BE2C (cell line): ENCODE measurements around the gene MRPS12.

Experiments used
- DNase-seq: peaks from one replicate; pipeline ENCODE4 v3.0.0-alpha.2; 2020
- H3K27me3 ChIP-seq: fragments of 250-450 bp; sonication (Bioruptor Pico); 2 replicates; pipeline ENCODE4 v1.5.1; 2020; ENCODE audit warnings: mild to moderate bottlenecking
- H3K36me3 ChIP-seq: fragments of 250-450 bp; sonication (Bioruptor Pico); 2 replicates; pipeline ENCODE4 v1.5.1; 2020; ENCODE audit warnings: mild to moderate bottlenecking
- H3K4me1 ChIP-seq: fragments of 250-450 bp; sonication (Bioruptor Pico); 2 replicates; pipeline ENCODE4 v1.5.1; 2020
- H3K4me3 ChIP-seq: 2 replicates; pipeline ENCODE4 v1.5.1; 2011; ENCODE audit warnings: low read depth, low read length
- H3K9me3 ChIP-seq: fragments of 250-450 bp; sonication (Bioruptor Pico); 2 replicates; pipeline ENCODE4 v1.5.1; 2020
- TF ChIP-seq, protein P1 (sequence below): IDR thresholded peaks from 2 replicates; pipeline ENCODE4 v1.5.1; 2012; ENCODE audit warnings: mild to moderate bottlenecking, low read depth, low read length

MRPS12 gene

DNA sequence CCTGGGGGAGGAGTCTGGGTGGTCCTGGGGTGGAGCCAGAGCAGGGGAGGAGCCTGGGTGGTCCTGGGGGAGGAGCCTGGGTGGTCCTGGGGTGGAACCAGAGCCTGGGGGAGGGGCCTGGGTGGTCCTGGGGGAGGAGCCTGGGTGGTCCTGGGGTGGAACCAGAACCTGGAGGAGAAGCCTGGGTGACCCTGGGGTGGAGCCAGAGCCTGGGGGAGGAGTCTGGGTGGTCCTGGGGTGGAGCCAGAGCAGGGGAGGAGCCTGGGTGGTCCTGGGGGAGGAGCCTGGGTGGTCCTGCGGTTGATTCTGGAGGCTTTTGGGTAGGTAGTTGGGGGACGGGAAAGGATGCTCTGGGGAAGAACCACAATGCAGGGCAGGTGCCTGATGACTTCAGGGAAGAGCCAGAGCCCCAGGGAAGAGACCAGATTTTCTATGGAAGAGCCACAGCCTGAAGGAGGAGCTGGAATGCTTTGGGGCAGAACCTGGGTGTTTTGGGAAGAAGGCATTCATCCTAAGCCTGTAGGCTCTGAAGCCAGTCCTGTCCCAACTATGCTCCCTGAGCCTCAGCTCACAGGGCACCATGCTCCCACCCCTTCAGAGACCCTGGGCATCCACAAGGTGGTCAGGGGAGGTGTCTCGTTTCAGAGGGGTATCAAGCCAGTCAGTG lies 15.0 kb downstream of the MRPS12 start:
- TF ChIP-seq, protein P1, sequence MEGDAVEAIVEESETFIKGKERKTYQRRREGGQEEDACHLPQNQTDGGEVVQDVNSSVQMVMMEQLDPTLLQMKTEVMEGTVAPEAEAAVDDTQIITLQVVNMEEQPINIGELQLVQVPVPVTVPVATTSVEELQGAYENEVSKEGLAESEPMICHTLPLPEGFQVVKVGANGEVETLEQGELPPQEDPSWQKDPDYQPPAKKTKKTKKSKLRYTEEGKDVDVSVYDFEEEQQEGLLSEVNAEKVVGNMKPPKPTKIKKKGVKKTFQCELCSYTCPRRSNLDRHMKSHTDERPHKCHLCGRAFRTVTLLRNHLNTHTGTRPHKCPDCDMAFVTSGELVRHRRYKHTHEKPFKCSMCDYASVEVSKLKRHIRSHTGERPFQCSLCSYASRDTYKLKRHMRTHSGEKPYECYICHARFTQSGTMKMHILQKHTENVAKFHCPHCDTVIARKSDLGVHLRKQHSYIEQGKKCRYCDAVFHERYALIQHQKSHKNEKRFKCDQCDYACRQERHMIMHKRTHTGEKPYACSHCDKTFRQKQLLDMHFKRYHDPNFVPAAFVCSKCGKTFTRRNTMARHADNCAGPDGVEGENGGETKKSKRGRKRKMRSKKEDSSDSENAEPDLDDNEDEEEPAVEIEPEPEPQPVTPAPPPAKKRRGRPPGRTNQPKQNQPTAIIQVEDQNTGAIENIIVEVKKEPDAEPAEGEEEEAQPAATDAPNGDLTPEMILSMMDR = no peak
- H3K4me1 ChIP-seq = no peaks in the 10 kb centered on the region
- H3K9me3 ChIP-seq = no peaks in the 10 kb centered on the region
- peak; percentile 24 for DNase-seq
- H3K27me3 ChIP-seq = no peaks in the 10 kb centered on the region
- no peak overlapping the region for H3K4me3 ChIP-seq
- peaks cover 5% of the 10 kb centered on the region; the same call in 1 of the 2 replicates for H3K36me3 ChIP-seq

DNA sequence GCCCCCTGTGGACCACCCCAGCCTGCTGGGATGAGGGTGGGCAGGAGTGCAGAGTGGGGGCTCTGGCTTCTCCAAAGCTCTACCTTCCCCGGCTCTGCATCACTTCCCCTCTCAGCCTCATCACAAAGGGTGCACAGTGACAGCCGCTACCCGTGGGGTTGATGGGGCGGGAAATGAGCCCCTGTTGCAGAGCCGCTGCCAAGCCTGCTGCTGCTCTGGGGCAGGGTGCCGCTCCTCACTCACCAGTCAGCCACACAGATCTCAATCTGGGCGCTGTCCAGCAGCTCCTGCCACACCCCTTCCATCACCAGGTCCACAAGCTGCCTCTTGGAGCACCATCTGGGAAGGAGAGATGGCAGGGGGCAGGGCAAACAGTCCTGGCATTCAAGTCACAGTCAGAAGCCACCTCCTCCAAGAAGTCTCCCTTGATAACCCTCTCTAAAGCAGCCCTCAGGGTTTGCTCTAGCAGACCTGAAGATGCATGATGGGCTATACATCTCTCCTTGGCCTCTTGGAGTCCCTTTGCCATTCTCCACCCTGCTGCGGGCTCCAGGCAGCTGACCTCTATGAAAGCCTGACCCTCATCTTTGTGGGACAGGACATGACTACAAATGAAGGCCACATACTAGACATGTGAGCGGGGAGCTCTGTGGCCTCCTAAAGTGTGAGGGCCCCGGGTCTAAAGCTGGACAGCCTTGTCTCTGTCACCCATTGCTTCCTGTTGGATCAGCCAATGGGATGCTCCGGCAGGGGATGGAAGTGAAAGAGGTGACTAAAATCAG lies 15.7 kb downstream of the MRPS12 start:
- H3K4me3 ChIP-seq = no peak overlapping the region
- no peaks in the 10 kb centered on the region for H3K27me3 ChIP-seq
- no peaks in the 10 kb centered on the region for H3K4me1 ChIP-seq
- H3K36me3 ChIP-seq = peaks cover 5% of the 10 kb centered on the region; the same call in 1 of the 2 replicates
- no peak for DNase-seq
- TF ChIP-seq, protein P1 = no peak
- no peaks in the 10 kb centered on the region for H3K9me3 ChIP-seq

DNA sequence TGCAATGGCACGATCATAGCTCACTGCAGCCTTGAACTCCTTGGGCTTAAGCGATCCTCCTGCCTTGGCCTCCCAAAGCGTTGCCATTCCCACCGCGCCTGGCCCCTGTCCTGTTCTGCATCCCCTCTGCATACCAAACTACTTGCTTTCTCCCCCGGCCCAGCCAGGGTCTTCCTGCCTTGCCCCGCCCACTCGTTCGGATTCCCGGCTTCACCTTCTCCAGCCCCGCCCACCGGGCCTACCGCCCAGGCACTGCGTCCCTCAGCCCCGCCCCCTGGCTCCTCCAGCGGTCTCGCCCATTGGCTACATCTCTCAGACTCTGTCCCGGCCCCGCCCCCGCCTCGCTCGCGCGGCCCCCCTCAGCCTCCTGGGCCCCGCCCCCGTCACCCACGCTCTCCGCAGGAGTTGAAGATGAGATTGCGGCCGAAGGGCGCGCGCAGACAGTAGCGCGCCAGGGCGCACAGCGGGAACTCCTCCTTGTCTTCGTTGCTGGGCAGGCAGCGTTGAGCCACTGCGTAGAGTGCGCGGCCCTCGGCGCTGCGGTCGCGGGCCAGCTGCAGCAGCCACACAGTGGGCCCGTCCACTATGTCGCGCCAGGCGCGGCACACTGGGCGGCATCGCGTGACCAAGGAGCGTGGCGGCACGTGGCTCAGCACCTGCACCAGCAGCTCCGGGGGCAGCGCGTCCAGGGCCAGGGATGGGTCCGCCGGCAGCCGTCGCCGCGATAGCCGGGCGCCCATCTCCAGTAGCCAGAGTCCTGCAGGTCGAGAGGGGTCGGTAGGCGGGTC lies 19.0 kb downstream of the MRPS12 start:
- H3K4me1 ChIP-seq = no peaks in the 10 kb centered on the region
- H3K27me3 ChIP-seq = no peaks in the 10 kb centered on the region
- peak overlapping the region; percentile 41 for H3K4me3 ChIP-seq
- H3K9me3 ChIP-seq = no peaks in the 10 kb centered on the region
- peak; percentile 100 for DNase-seq
- TF ChIP-seq, protein P1 = no peak
- H3K36me3 ChIP-seq = peaks cover 5% of the 10 kb centered on the region; the same call in 1 of the 2 replicates

DNA sequence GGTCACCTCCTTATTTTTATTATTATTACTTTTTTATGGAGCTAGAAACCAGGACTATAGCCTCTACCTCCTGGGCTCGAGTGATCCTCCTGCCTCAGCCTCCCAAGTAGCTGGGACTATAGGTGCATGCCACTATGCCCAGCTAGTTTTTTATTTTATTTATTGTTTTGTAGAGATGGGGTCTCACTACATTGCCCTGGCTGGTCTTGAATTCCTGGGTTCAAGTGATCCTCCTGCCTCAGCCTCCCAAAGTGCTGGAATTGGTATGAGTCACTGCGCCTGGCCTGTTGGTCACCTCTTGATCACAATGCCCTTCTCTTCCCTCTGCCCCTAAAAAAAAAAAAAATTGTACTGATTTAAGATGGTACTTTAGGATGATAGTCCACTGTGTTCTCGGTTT lies 20.4 kb downstream of the MRPS12 start:
- Histone ChIP-seq H3K27me3 (no peaks in the 10 kb centered on the region), H3K4me3 (no peak overlapping the region), H3K9me3 (no peaks in the 10 kb centered on the region), H3K4me1 (no peaks in the 10 kb centered on the region), H3K36me3 (peaks cover 5% of the 10 kb centered on the region; the same call in 1 of the 2 replicates)
- no peak for DNase-seq
- TF ChIP-seq, protein P1 = no peak

DNA sequence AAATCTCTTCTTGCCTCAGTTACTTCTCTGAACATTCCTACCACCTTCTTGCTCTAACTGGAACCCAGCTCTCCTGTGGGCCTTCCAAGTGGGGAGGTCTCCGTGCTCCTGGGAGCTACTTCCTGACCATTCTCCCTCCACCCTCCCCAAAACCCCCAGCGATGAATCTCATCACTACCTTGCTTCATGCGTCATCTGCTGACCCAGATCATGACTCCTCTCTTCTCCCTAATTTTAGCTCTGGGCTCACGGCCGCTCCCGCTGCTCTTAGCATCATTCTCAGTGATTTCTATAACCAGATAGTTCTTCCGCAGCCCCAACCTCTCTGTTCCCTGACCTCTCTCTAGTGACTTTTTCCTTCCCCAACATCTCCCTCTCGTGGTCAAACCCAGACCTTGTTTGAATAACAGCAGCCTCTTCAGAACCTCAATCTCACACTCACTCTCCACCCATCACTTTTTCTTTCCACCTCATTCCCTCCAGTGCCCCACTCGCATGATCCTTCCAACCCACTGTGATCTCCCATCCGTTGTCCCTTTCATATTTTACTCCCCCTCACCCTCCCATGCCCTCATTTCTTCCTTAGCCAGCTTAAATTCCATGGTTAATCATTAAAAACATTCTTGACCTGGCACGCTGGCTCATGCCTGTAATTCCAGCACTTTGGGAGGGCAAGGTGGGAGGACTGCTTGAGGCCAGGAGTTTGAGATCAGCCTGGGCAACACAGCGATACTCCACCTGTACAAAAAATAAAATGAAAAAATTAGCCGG lies 21.8 kb downstream of the MRPS12 start:
- Histone ChIP-seq H3K27me3 (no peaks in the 10 kb centered on the region), H3K36me3 (no peaks in the 10 kb centered on the region; the same call in 1 of the 2 replicates), H3K9me3 (no peaks in the 10 kb centered on the region), H3K4me1 (no peaks in the 10 kb centered on the region), H3K4me3 (no peak overlapping the region)
- peak; percentile 62 for DNase-seq
- TF ChIP-seq, protein P1 = peak; percentile 69
